GM04504 (cell line): Measurements from ENCODE around the gene PGAP3.

Experiments
- DNase-seq: peaks from one replicate; pipeline ENCODE4 v3.0.0-alpha.2; 2012; ENCODE audit warnings: low read depth

The PGAP3 gene

GRCh38 chr17:39697961-39698360 lies 10.1 kb upstream of the PGAP3 start:
- DNase-seq, result no peak

- DNase-seq, result no peak
Observed at GRCh38 chr17:39696731-39697130, 8.9 kb upstream of the PGAP3 start.

GRCh38 chr17:39695089-39695474 lies 7.2 kb upstream of the PGAP3 start:
- DNase-seq, result no peak

- no peak for DNase-seq
Observed at GRCh38 chr17:39694593-39694992, 6.7 kb upstream of the PGAP3 start.

- no peak for DNase-seq
Observed at GRCh38 chr17:39688945-39689344, 1.1 kb upstream of the PGAP3 start.

- DNase-seq, result no peak
Observed at GRCh38 chr17:39688475-39688835, 598 bp upstream of the PGAP3 start.

- no peak for DNase-seq
Observed at GRCh38 chr17:39687101-39687545, 734 bp downstream of the PGAP3 start.

GRCh38 chr17:39684369-39685192 lies 3.3 kb downstream of the PGAP3 start:
- no peak for DNase-seq

GRCh38 chr17:39683295-39683939 lies 4.4 kb downstream of the PGAP3 start:
- no peak for DNase-seq

GRCh38 chr17:39679521-39680192 lies 8.2 kb downstream of the PGAP3 start:
- DNase-seq, result no peak

GRCh38 chr17:39678340-39679116 lies 9.3 kb downstream of the PGAP3 start:
- no peak for DNase-seq

- DNase-seq, result no peak
Observed at GRCh38 chr17:39677542-39678339, 10.1 kb downstream of the PGAP3 start.

GRCh38 chr17:39677072-39677471 lies 10.8 kb downstream of the PGAP3 start:
- DNase-seq, result no peak

GRCh38 chr17:39676198-39676819 lies 11.5 kb downstream of the PGAP3 start:
- no peak for DNase-seq

- DNase-seq, result no peak
Observed at GRCh38 chr17:39675390-39676082, 12.3 kb downstream of the PGAP3 start.

- no peak for DNase-seq
Observed at GRCh38 chr17:39674702-39675389, 13.0 kb downstream of the PGAP3 start.

GRCh38 chr17:39674179-39674578 lies 13.7 kb downstream of the PGAP3 start:
- DNase-seq, result no peak

GRCh38 chr17:39673335-39674081 lies 14.3 kb downstream of the PGAP3 start:
- no peak for DNase-seq
